ENCODE results near the gene LRP1B. TPM values are rescaled to one million over a fixed set of nuclear protein-coding genes. Genes with fewer than 3 reads are reported as not detected.
"Not testable (repeated sequence)": the region's sequence is repeated elsewhere in the genome, so short reads cannot be mapped to it uniquely, and the experiment has no call there.

LRP1B gene
- polyA plus RNA-seq, 12 donors = 2.1 to 3.6 (median 3.0) TPM; not detected in 2

- no peak for DNase-seq
These were observed 1416.2 kb downstream of the LRP1B start for GRCh38 chr2:140714586-140714985.

DNA sequence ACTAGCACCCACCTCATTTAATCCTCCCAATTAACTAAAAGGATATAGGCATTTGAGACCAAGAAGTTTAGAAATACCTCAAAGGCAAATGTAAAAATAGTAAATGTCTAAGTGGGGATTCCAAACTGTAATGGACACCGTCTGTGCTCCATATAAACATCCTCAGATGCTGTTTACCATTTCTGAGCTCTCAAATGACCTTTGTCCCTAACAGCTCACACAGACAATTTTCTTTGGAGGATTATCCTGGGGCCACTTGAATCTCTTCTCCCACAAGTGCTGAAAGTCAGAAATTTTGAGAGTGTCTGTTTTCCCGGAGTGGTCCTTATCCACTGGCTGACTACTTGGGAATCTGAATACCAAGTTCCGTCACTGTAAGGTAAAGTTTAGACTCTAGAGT, 1418.9 kb downstream of the LRP1B start:
- no peak for DNase-seq

GRCh38 chr2:140701726-140702125, 1429.1 kb downstream of the LRP1B start:
- no peak for DNase-seq

DNA sequence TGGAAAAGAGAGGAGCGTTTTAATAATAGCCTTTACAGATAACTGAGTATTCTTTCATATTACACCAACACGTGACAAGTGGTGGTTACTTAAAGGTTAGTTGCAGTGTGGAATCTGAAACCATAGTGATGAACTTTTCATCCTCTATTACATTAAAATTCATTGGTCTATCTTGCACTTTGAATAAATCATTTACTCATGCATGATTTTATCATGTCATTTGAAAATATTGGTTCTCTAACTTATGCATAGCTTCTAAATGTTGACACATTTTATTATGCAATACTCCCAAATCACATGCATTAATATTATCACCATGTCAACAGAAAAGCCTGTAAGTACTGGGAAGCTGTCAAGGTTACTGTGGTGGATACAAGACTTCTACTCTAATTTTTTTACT, 1432.2 kb downstream of the LRP1B start:
- DNase-seq = no peak

GRCh38 chr2:140696449-140696848, 1434.4 kb downstream of the LRP1B start:
- DNase-seq = no peak

GRCh38 chr2:140695155-140695554, 1435.7 kb downstream of the LRP1B start:
- no peak for DNase-seq

DNA sequence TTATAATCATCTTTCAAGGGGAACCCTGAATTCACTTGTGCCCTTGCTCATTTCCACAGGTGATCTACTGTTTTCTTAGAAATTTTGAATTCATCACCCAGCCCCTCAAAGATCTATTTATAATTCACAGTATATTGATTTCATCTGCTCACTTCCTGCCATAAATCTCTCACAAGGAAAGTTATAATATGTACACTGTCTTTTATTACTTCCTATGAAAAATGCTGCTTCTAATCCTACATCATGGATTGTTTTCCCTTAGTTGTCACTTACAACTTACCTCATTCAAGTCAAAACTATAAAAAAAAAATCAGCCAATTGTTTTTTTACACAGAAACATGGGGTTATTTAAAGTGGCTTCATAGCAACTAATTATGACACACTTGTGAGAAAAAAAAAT, 1443.0 kb downstream of the LRP1B start:
- DNase-seq = no peak

GRCh38 chr2:140683658-140684057, 1447.2 kb downstream of the LRP1B start:
- DNase-seq = no peak

GRCh38 chr2:140680862-140681261, 1450.0 kb downstream of the LRP1B start:
- DNase-seq = no peak

DNA sequence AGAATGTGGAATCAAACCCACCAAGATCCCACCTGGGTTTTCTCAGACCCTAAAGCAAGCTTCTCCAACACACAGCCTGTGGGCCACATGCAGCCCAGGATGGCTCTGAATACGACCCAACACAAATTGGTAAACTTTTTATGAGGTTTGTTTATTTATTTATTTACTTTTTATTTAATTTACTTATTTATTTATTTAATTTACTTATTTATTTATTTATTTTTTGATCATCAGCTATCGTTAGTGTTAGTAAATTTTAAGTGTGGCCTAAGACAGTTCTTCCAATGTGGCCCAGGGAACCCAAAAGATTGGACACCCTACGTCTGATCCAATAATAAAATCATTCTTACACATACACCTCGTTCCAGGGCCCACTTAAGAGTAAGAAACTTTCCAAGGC, 1451.1 kb downstream of the LRP1B start:
- no peak for DNase-seq

DNA sequence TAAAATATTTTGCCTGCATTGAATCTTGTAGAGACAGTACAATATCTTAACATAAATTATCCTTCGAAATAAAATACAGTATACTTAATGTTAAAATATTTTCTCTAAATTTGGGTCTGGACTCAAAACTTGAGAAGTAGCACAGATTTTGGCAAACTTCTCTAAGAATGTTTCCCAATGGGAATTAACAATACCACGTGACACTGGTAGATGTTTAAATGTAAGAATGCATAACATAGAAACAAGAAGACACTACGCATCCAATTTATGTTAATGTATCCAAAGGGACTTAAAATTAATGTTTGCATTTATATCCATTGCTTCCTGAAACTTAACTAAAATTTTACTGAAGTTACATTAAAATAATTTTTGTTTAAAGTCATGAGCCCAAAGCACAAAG, 1460.9 kb downstream of the LRP1B start:
- DNase-seq = peak; percentile 16

DNA sequence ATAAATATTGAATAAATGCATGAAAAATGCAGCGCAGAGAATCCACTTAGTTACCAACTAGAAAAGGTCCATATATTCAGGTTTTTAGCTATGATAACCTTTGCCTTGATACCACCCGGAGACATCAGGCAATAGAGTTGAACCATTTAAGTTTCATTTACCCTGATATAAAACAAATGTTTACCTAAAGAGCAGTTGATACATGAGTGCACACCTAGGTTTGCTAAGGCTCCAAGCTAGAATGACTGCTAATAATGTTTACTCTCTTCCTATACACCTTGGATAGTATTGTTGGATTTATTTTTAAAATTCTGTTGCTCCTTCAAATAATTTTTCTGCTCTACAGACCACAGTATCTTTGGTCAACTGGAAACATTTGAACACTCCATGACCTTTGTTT, 1463.6 kb downstream of the LRP1B start:
- no peak for DNase-seq

GRCh38 chr2:140662504-140662903, 1468.3 kb downstream of the LRP1B start:
- peak; percentile 21 for DNase-seq

GRCh38 chr2:140658760-140659692, 1471.8 kb downstream of the LRP1B start:
- DNase-seq = no peak

DNA sequence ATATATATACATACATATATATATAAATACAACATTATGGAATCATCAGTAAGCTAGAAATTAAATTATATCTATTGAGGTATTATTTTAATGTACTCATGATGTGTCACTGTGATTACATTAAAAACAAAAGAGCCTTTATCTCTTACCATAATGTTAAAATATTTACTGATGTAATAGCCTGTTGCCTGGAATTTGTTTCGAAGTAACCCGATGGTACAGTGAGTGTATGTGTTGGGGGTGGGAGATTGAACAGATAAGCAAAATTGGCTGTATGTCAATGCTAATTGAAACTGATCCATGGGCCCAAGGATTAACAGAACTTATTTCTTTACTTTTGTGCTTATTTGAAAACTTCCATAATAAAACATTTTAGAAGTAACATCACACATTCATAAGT, 1473.2 kb downstream of the LRP1B start:
- DNase-seq = no peak

DNA sequence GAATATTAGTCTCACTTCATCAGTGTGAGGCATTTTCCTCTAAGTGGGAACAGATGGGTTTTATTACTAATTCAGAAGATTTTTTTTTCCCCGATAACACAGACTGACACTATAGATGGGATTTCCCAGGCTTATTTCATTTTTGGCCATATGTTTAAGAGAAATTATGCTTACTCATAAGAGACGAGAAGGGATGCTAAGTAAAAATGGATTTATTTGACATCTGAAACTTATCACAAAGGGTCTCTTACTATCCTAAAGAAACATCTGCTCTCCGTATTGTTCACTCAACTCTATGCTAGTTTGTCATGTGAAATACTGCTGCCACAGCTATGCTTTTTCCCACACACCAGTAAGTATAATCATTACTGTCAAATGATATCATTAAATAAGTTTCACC, 1476.3 kb downstream of the LRP1B start:
- DNase-seq = peak; percentile 23

GRCh38 chr2:140650825-140651224, 1480.0 kb downstream of the LRP1B start:
- no peak for DNase-seq

- not testable (repeated sequence) for DNase-seq
These were observed 1480.7 kb downstream of the LRP1B start for GRCh38 chr2:140650134-140650533.

DNA sequence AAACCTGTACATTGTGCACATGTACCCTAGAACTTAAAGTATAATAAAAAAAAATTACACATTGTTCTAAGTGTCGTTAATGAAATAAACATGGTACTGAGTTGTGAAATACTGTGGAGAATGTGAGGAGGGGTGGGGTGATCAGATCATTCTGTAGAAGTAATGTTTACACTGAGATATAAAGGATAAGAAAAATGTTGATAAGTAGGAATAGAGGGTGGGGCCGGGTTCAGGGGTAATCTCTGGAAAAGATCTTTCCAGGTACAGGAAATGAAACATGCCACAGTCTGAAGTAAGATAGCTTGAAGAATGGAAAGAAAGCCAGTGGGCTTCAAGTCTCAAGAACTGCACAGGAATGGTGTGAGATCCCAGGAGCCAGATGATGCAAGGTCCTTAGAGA, 1482.4 kb downstream of the LRP1B start:
- no peak for DNase-seq

DNA sequence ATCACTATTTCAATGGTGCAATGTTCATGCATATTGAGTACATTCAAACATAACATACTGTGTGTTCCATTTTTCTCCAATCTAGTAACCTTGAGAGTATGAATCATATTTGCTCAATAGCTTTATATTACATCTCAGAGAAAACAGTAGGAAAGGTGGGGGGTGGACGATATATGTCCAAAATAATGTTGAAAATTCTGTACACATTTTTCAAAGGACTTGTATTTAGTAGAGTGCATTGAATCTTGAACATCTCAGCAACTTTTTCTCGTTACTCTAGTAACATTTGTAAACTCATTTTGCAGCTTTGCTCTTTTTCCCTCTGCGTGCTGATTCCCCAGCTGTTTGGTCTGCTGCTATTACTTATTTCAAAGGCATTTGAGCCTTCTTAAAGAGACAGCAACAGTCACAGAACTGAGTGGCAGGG, 1487.0 kb downstream of the LRP1B start:
- DNase-seq = peak; percentile 22

DNA sequence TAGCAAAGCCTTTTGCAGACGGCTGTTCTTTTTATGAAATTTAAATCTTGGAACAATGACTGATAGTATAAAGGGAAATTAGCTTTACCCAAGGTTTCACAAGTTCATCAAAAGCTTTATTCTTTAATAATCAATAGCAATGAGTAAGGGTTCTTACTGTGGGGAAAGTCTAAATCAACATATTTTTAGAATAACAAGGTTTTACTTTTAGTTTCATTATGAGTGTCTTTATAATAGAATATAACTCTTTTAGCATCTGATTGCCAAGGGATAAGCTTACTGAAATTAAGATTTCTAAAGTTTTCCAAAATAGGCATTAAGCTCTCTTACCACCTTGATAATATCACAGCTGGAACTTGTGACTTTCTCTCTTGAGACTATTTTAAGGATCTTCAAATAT, 1489.7 kb downstream of the LRP1B start:
- no peak for DNase-seq

- no peak for DNase-seq
These were observed 1491.2 kb downstream of the LRP1B start for GRCh38 chr2:140639628-140640027.

DNA sequence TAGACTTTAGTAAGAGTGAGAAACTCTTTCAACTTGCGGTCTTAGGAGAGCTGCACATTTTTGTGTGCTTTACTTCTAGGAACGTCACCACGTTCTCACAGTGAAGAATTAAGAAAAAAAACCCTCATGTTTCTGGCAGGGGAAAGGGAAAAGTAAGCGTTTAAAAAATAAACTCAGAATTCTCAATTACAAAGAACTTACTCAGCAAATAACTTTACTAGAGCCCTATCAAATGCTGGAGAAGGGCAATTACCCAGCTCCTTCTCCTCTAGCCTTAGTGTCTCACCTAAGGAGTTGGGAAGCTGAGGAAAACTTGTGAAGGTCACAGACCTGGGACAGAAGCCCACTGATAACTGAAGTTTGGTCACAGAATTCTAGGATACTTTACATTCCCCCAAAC, 1500.3 kb downstream of the LRP1B start:
- no peak for DNase-seq

DNA sequence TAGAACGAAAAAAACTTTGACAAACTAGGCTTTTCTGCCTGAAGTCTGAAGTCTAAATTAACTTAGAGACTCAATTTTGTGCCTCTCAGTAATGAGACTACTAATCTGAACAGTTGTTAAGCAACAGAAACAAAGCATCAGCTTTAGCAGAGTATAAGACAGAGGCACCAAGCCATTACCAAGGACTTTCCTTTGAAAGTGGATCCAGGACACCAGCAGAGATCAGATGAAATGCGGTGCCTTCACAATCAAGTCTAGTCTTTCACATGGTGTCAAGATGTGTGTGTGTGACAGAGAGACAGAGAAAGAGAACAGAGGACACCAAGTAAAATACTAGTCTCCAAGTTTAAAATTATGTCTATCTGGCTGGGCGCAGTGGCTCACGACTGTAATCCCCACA, 1502.9 kb downstream of the LRP1B start:
- no peak for DNase-seq
